ENCODE data around the gene CMTM4.

Gene CMTM4

DNA sequence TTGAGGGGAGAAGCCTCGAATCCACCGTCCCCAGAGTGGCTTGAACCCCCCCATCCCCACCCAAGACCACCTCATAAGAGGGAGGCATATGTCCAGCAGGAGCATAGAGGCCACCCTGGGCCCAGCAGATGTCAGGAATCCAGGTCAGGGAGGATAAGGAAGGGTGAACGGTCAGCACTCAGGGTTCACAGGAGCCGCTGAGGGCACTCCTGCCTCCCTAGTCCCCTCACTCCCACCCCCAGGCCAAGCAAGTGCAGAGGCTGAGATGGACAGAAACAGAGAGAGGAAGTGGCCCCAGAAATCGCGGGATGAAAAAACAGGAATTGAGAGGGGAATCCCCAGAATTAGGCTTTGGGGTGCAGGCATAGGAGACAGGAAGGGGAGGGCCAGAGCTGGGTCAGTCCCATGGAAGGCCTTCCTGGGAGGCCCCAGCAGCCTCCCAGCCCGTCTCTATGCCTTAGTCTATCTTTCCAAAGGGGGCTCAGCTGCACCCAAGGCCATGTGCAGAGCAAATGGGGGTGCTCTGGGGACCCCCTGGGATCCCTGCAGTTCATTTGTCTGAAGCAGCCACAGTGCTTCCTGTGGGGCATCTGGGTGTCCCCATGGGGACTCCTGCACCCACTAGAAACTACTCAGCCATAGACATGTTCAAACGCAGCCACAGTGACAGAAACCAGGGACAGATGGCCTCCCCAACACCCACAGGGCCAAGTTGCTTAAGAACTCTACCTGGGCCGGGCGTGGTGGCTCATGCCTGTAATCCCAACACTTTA lies 90.4 kb downstream of the CMTM4 start:
- peak overlapping the region; percentile 69 for H3K4me3 ChIP-seq (ENCODE audit: low read depth, low read length)
- TF ChIP-seq, protein P1, sequence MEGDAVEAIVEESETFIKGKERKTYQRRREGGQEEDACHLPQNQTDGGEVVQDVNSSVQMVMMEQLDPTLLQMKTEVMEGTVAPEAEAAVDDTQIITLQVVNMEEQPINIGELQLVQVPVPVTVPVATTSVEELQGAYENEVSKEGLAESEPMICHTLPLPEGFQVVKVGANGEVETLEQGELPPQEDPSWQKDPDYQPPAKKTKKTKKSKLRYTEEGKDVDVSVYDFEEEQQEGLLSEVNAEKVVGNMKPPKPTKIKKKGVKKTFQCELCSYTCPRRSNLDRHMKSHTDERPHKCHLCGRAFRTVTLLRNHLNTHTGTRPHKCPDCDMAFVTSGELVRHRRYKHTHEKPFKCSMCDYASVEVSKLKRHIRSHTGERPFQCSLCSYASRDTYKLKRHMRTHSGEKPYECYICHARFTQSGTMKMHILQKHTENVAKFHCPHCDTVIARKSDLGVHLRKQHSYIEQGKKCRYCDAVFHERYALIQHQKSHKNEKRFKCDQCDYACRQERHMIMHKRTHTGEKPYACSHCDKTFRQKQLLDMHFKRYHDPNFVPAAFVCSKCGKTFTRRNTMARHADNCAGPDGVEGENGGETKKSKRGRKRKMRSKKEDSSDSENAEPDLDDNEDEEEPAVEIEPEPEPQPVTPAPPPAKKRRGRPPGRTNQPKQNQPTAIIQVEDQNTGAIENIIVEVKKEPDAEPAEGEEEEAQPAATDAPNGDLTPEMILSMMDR (IDR thresholded peaks at IDR 0.05; ENCODE audit: insufficient read depth, low read length, missing control alignments) = no peak
- CTCF ChIA-PET = interaction anchor here (2.5 to 8.1 kb wide), 5 partner anchors 13 to 262 kb away, joined by 9 to 96 read pairs (median 62); partner anchors contain the start of gene CKLF
- DNase-seq (ENCODE audit: low read depth, low spot score) = no peak
- POLR2A ChIA-PET = no interaction called here

DNA sequence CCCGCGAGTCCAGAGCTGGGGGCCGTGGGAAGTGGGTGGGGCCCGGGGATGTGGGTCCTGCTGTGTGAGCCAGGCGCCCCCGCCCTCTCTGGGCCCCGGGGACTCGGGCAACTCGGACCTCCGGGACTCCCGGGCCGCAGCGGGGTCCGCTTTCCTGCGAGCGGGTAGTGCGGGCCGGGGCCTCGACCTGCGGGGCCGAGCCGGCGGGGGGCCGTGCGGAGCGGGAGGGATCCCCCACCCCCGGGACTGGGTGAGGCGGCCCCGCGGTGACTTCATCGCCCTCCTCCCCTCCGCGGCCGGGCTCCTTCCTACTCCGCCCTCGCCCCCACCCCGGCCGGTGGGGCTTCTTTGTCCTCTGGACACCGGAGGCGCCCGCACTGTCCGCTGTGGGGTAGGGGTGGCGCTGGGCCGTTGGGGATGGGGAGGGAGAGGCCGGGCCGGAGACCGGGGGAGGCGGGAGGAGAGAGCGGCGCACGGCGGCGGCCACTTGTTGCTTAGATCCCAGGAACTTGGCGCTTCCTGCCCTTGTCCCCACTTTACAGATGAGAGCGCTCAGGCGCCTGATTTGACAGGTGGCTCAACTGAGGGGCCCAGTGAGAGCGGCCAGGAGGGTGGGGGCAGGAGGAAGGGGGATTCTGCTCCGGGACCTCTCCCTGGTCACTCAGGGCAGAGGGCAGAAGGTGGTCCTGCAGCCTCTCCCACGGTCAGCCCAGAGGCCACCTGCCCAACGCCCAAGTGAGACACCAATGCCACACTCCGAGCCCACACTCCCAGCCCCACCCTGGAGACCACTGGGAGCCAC lies 91.2 kb downstream of the CMTM4 start:
- DNase-seq (ENCODE audit: low read depth, low spot score) = no peak
- H3K4me3 ChIP-seq (ENCODE audit: low read depth, low read length) = peak overlapping the region; percentile 69
- TF ChIP-seq, protein P1 (IDR thresholded peaks at IDR 0.05; ENCODE audit: insufficient read depth, low read length, missing control alignments) = no peak
- CTCF ChIA-PET = interaction anchor here (0.7 to 8.1 kb wide), 10 partner anchors 9 to 263 kb away, joined by 3 to 96 read pairs (median 7); no protein-coding TSS in a partner anchor
- POLR2A ChIA-PET = interaction anchor here (0.7 to 1.0 kb wide), 2 partner anchors 13 to 90 kb away, joined by 3 to 6 read pairs; no protein-coding TSS in a partner anchor

DNA sequence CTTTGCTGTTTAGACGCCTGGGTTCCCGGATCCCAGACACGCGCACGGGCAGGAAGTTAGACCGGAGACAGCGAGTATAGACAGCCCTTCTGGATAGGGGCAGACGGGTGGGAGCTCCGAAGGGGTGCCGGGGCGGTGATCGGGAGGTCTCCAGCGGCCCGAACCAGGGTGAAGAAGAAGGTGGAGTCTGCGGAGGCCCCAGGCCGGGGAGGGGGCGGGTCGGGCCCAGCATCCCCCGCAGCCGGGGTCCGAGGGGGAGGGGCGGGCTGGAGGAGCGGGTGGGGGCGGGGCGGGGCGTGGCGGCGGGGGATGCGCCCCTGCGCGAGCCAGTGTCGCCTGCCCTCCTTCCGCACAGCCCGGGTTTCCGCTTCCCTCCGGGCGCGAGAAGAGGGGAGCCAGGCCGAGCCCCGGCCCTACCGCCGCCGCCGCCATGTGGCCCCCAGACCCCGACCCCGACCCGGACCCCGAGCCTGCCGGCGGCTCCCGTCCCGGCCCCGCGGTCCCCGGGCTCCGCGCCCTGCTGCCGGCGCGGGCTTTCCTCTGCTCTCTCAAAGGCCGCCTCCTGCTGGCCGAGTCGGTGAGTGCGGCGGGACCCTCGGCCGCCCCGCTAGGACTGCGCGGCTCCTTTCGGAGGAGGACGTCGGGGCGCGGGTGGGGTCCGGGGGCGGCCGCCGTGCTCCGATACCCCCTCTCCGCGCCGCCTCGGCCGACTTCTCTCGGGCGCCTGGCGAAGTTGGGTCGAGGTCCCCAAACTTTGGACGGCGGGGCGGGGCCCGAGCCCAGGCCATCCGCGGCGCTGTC lies 92.0 kb downstream of the CMTM4 start, which contains the start of gene CMTM3:
TSS of gene CMTM3 (plus strand) at position 329 of the 801 bp plus-strand sequence. CDS start at position 431, 102 bp downstream.
- ChIA-PET POLR2A (interaction anchor here (0.6 to 1.0 kb wide), 3 partner anchors 14 to 89 kb away, joined by 3 to 6 read pairs (median 3); no protein-coding TSS in a partner anchor), CTCF (interaction anchor here (0.7 to 3.4 kb wide), 13 partner anchors 9 to 268 kb away, joined by 3 to 24 read pairs (median 3); no protein-coding TSS in a partner anchor)
- H3K4me3 ChIP-seq (ENCODE audit: low read depth, low read length) = peak within 1 kb of the TSS; percentile 69
- DNase-seq (ENCODE audit: low read depth, low spot score) = no peak
- TF ChIP-seq, protein P1 (IDR thresholded peaks at IDR 0.05; ENCODE audit: insufficient read depth, low read length, missing control alignments) = peak; percentile 86

DNA sequence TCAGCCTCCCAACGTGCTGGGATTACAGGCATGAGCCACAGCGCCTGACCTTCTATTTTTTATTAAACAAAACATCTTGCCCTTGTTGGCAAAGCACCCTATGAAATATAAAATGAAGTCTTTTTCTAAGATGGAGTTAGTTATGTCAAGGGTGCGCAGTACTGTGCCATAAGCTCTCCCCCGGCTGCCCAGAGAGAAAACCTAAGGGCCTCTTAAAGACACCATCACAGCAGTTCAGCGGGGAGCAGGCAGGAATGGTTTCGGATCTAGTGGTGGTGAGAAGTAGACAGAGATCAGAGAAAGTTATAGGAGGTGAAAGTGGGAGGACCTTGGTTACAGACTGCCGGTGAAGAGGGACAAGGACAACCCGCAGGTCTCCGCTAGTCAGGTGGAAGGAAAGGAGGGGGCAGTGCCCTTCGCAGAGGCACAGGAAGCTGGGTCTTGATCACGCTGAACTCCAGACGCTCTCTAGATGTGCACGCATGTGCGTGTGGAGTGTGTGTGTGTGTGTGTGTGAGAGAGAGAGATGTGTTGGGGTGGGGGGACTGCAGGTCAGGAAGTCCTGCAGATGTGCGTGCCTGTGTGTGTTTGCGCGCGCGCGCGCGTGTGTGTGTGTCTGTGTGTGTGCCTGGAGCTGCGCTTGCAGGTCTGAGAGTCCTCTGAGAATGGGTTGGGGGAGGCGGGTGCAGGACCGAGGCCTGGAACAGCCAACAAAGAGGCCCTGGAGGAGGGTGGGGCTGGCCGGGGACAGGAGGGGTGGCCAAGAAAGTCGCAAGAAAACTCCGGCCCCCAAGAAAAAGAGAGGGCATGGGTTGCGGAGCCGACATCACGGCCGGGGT lies 92.8 kb downstream of the CMTM4 start:
- H3K4me3 ChIP-seq (ENCODE audit: low read depth, low read length) = peak overlapping the region; percentile 69
- TF ChIP-seq, protein P1 (IDR thresholded peaks at IDR 0.05; ENCODE audit: insufficient read depth, low read length, missing control alignments) = no peak
- ChIA-PET CTCF (interaction anchor here (0.9 to 3.4 kb wide), 10 partner anchors 10 to 269 kb away, joined by 3 to 24 read pairs (median 4); no protein-coding TSS in a partner anchor), POLR2A (interaction anchor here (0.6 to 0.7 kb wide), 2 partner anchors 43 to 51 kb away, joined by 3 read pairs; partner anchors contain the start of gene CKLF)
- DNase-seq (ENCODE audit: low read depth, low spot score) = no peak

DNA sequence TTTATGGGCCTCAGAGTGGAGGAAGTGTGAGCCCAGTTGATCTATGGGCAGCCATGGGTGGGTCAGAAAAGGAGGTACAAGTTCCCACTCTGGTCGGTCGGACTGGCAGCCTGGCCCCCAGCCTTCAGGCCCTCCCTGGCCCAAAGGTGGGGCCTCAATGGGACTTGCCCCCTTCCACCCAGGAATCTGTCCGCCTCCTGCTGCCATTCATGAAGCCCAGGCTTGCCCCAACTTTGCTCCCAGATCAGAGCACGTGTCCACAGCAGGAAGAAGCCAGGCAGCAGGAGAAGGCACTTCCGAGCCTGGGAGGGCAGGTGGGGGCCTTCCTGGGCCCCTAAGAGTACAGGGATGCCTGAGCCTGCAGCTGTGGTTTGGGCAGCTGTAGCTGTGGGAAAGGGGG lies 95.1 kb downstream of the CMTM4 start:
- ChIA-PET CTCF (interaction anchor here (1.0 to 2.4 kb wide), 5 partner anchors 9 to 195 kb away, joined by 3 to 12 read pairs (median 4); no protein-coding TSS in a partner anchor), POLR2A (no interaction called here)
- TF ChIP-seq, protein P1 (IDR thresholded peaks at IDR 0.05; ENCODE audit: insufficient read depth, low read length, missing control alignments) = no peak
- DNase-seq (ENCODE audit: low read depth, low spot score) = no peak
- H3K4me3 ChIP-seq (ENCODE audit: low read depth, low read length) = no peak overlapping the region
